ENCODE data around the gene ACTA1.

The ACTA1 gene

GRCh38 chr1:229461032-229461668, 27.3 kb upstream of the ACTA1 start:
- no peak for DNase-seq (ENCODE audit: low read depth)
- no peak overlapping the region for H3K4me3 ChIP-seq (ENCODE audit: low read depth, low read length)
- TF ChIP-seq POLR2A (IDR thresholded peaks at IDR 0.05; ENCODE audit: extremely low read depth, insufficient read length): no peak
- TF ChIP-seq MAX (IDR thresholded peaks at IDR 0.05; ENCODE audit: low read depth, low read length): no peak
- no peak for TF ChIP-seq CTCF (IDR thresholded peaks at IDR 0.05; ENCODE audit: low read depth, low read length)

- TF ChIP-seq POLR2A (IDR thresholded peaks at IDR 0.05; ENCODE audit: extremely low read depth, insufficient read length) (no peak), MAX (IDR thresholded peaks at IDR 0.05; ENCODE audit: low read depth, low read length) (no peak), MYC (IDR thresholded peaks at IDR 0.05; ENCODE audit: low read depth, low read length) (no peak), CTCF (IDR thresholded peaks at IDR 0.05; ENCODE audit: low read depth, low read length) (no peak)
- DNase-seq (ENCODE audit: low read depth): no peak
- H3K4me3 ChIP-seq (ENCODE audit: low read depth, low read length): no peak overlapping the region
Observed at GRCh38 chr1:229459815-229460214, 25.9 kb upstream of the ACTA1 start.

GRCh38 chr1:229457436-229457835, 23.5 kb upstream of the ACTA1 start:
- TF ChIP-seq MAX (IDR thresholded peaks at IDR 0.05; ENCODE audit: low read depth, low read length) (no peak), CTCF (IDR thresholded peaks at IDR 0.05; ENCODE audit: low read depth, low read length) (no peak), POLR2A (IDR thresholded peaks at IDR 0.05; ENCODE audit: extremely low read depth, insufficient read length) (no peak)
- H3K4me3 ChIP-seq (ENCODE audit: low read depth, low read length): no peak overlapping the region

GRCh38 chr1:229456016-229456415, 22.1 kb upstream of the ACTA1 start:
- peak; percentile 24 for DNase-seq (ENCODE audit: low read depth)
- TF ChIP-seq CTCF (IDR thresholded peaks at IDR 0.05; ENCODE audit: low read depth, low read length): no peak
- no peak for TF ChIP-seq MYC (IDR thresholded peaks at IDR 0.05; ENCODE audit: low read depth, low read length)
- TF ChIP-seq POLR2A (IDR thresholded peaks at IDR 0.05; ENCODE audit: extremely low read depth, insufficient read length): no peak
- no peak for TF ChIP-seq MAX (IDR thresholded peaks at IDR 0.05; ENCODE audit: low read depth, low read length)
- H3K4me3 ChIP-seq (ENCODE audit: low read depth, low read length): no peak overlapping the region

More at GRCh38 chr1:229457436-229457835, 23.5 kb upstream of the ACTA1 start:
- no peak for DNase-seq (ENCODE audit: low read depth)

- no peak overlapping the region for H3K4me3 ChIP-seq (ENCODE audit: low read depth, low read length)
- TF ChIP-seq MYC (IDR thresholded peaks at IDR 0.05; ENCODE audit: low read depth, low read length) (no peak), MAX (IDR thresholded peaks at IDR 0.05; ENCODE audit: low read depth, low read length) (no peak), POLR2A (IDR thresholded peaks at IDR 0.05; ENCODE audit: extremely low read depth, insufficient read length) (no peak), CTCF (IDR thresholded peaks at IDR 0.05; ENCODE audit: low read depth, low read length) (no peak)
- DNase-seq (ENCODE audit: low read depth): no peak
Observed at GRCh38 chr1:229454056-229454455, 20.2 kb upstream of the ACTA1 start.
